Omental fat pad (tissue), 4 donors: Measurements from ENCODE around the gene KPRP. TPM values are rescaled to one million over a fixed set of nuclear protein-coding genes. Genes with fewer than 3 reads are reported as not detected.

Experiments
- ATAC-seq: fragments of 150-250 bp; one replicate; pipeline ENCODE4 v1.9.1; 2016; ENCODE audit warnings: mild to moderate bottlenecking, moderate library complexity; ENCODE audit not compliant: low FRiP score
- DNase-seq: peaks from one replicate; pipeline ENCODE4 v3.0.0-alpha.2; 2019; ENCODE audit warnings: low spot score
- total RNA-seq, 4 donors: library from RNA; depleted of rRNA; stranded (reverse); fragments of >200 nt; gene quantifications; one replicate each; pipeline ENCODE4 v1.1.0, GENCODE V29; 2016
- TF ChIP-seq, protein P1 (sequence below), 3 donors: fragments of 450-650 bp; IDR thresholded peaks; one replicate each; pipeline ENCODE4 v1.5.1; 2016 to 2017; ENCODE audit warnings: antibody characterized with exemption in 3 of 3, mild to moderate bottlenecking in 3 of 3, moderate library complexity in 2 of 3

Gene KPRP
- not detected for total RNA-seq

GRCh38 chr1:152757747-152758146 is at the start of gene KPRP:
Gene KPRP, plus strand, starts transcription at chr1:152758025. Its CDS starts 1,564 bp downstream, at chr1:152759589.
- TF ChIP-seq, protein P1, sequence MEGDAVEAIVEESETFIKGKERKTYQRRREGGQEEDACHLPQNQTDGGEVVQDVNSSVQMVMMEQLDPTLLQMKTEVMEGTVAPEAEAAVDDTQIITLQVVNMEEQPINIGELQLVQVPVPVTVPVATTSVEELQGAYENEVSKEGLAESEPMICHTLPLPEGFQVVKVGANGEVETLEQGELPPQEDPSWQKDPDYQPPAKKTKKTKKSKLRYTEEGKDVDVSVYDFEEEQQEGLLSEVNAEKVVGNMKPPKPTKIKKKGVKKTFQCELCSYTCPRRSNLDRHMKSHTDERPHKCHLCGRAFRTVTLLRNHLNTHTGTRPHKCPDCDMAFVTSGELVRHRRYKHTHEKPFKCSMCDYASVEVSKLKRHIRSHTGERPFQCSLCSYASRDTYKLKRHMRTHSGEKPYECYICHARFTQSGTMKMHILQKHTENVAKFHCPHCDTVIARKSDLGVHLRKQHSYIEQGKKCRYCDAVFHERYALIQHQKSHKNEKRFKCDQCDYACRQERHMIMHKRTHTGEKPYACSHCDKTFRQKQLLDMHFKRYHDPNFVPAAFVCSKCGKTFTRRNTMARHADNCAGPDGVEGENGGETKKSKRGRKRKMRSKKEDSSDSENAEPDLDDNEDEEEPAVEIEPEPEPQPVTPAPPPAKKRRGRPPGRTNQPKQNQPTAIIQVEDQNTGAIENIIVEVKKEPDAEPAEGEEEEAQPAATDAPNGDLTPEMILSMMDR (IDR thresholded peaks at IDR 0.05) = no peak
- no peak for ATAC-seq
- no peak for DNase-seq

DNA sequence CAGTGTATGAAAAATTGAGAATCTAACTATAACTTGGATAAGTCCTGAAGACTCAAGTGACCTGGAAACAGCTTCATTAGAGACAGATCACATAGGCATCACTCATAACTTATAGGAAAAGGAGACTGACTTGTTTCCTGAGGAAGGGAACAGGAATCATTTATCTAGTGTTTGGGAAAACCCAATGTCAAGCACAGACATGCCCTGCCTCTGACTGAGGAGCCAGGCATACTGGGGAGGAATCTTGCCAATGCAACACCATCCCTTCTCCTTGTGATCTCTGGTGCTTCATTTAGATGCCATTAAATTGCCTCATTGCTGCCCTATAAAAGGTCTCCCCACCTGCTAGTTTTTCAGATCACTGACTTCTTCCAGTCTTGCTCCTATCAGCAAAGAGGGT is 39.6 kb upstream of the KPRP start:
- no peak for ATAC-seq
- TF ChIP-seq, protein P1 (IDR thresholded peaks at IDR 0.05) = no peak
- no peak for DNase-seq

GRCh38 chr1:152725261-152725660 is 32.6 kb upstream of the KPRP start:
- TF ChIP-seq, protein P1 (IDR thresholded peaks at IDR 0.05) = no peak
- no peak for DNase-seq
- no peak for ATAC-seq

DNA sequence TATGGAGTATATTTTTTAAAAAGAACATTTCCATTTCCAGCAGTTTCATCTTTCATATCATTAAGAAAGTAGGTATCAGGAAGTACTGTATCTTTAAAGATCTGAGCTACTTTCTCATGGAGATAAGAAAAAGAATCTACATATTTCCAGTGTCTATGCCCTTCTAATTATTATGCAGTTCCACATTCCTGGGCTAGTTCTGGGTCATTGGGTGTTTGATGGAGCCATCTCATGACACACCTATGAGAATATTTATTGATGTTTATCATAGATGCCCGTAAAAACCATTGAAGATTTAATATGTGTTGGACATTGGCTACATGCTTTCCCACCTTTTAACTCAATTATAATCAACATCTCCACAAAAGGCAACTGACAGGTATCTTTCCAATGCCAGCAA is 28.8 kb upstream of the KPRP start:
- DNase-seq (no peak), ATAC-seq (no peak)
- TF ChIP-seq, protein P1 (IDR thresholded peaks at IDR 0.05) = no peak

GRCh38 chr1:152735648-152736047 is 22.2 kb upstream of the KPRP start:
- ATAC-seq = no peak
- TF ChIP-seq, protein P1 (IDR thresholded peaks at IDR 0.05) = no peak
- no peak for DNase-seq

DNA sequence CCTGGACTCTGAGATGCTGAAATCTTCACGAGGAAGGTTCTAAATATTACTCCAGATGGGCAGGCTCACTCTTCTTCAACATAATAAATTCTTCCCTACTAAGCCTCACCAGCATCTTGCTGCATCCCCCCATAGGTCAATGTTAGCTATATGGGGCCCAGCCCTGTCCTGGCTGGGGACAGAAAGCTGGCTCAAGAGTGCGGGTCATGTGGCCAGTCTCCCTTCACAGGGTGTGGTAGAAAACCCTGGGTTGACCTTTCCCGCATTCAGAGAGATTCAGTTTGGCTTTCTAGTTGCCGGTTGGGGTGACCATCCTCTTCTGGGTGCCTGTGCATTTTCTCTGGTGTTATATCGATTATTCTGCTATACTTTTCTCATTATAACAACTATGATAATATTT is 19.8 kb upstream of the KPRP start:
- TF ChIP-seq, protein P1 (IDR thresholded peaks at IDR 0.05) = no peak
- ATAC-seq = no peak
- no peak for DNase-seq

GRCh38 chr1:152739841-152740240 is 18.0 kb upstream of the KPRP start:
- TF ChIP-seq, protein P1 (IDR thresholded peaks at IDR 0.05) = no peak
- DNase-seq = no peak

More at GRCh38 chr1:152739841-152740240, 18.0 kb upstream of the KPRP start:
- no peak for ATAC-seq
